Astrocyte (in vitro differentiated cells and primary cell): ENCODE data around the gene RAB11FIP5.

ENCODE experiments used
- CTCF ChIP-seq: IDR thresholded peaks from 2 replicates; pipeline ENCODE4 v1.5.1; 2011; ENCODE audit warnings: low read depth, mild to moderate bottlenecking, inconsistent platforms, low read length, moderate library complexity; ENCODE audit not compliant: insufficient read depth
- EZH2 ChIP-seq: IDR thresholded peaks from 2 replicates; pipeline ENCODE4 v1.6.1; 2012; ENCODE audit warnings: mild to moderate bottlenecking, low read length, inconsistent platforms; ENCODE audit not compliant: insufficient read depth

DNA sequence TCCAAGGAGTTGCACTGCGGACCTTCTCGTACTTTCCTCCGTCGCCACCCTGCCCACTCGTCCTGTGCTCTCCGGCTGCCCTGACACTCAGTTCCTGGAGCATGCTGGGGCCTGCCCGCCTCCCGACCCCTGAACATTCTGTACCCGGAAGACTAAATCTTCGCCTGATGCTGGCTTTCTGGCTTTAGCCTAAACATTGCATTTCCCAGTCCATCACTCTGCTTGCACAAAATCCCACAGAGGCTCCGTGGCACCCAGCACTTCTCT is 40.7 kb downstream of the RAB11FIP5 start:
- TF ChIP-seq CTCF (no peak), EZH2 (no peak)
